GM21367 (cell line): ENCODE data around the gene ZFYVE16.
A peak's percentile ranks its signal among the peaks of the same experiment; 100 is the strongest.
"Not testable (repeated sequence)": the region's sequence is repeated elsewhere in the genome, so short reads cannot be mapped to it uniquely, and the experiment has no call there.

Experiments
- ATAC-seq: cut with Tn5 transposase; IDR thresholded peaks from one replicate; pipeline ENCODE4 v1.9.1; 2021; ENCODE audit not compliant: unreplicated experiment

The ZFYVE16 gene

DNA sequence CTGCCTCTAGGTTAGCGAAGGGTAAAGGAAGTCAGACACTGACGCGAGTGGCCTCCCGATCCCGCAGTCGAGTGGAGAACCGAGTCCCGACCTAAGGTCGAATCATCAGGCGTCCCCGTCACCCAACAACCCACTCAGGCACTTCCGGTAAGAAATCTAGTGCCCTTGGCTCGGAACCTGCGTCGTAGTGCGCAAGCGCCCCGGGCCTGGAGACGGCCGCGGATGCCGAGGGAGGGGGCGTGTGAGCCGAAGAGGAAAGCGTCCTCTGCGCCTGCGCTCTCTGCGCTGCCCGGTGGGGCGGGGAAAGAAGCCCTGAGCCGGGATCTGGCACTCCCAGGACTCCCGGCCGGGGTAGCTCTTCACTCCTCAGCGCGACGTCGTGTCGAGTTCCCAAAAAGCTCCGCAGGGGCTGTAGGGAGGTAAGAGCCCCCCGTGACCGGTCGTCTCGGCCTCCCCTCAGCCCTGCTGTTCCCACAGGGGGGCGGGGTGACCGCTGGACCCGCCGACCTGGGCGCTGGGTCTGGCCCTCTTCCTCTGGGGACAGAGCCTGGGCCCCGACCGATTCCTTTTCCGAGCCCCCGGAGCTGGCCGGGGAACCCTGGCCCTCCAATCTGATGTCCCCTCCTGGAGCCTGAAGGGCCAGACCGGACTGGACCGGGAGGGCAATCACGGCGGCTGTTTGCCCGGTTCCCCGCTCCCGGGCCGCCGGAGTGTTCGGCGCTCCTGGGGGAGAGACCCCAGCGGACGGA is at the start of gene ZFYVE16:
TSS of gene ZFYVE16 (plus strand) at position 330 of the 749 bp plus-strand sequence. CDS start 26,084 bp downstream, outside the sequence.
- peak; percentile 83 for ATAC-seq

DNA sequence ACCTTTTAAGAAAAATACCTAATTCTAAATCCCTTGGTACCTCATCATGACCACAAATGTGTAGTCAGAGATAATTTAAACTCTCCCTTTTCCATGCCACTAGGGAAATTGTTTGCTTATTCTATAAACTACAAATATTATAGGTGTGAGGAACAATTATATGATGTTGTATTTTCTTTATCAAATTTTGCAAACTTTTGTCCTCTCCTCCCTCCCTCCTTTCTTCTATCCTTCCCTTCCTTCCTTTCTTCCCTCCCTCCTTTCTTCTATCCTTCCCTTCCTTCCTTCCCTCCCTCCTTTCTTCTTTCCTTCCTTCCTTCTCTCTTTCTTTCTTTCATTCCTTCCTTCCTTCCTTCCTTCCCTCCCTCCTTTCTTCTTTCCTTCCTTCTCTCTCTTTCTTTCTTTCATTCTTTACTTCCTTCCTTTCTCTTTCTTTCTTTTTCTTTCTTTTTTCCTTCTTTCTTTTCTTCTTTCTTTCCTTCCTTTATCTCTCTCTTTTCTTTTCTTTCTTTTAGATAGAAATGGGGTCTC is 46.9 kb upstream of the ZFYVE16 start:
- ATAC-seq: no peak

DNA sequence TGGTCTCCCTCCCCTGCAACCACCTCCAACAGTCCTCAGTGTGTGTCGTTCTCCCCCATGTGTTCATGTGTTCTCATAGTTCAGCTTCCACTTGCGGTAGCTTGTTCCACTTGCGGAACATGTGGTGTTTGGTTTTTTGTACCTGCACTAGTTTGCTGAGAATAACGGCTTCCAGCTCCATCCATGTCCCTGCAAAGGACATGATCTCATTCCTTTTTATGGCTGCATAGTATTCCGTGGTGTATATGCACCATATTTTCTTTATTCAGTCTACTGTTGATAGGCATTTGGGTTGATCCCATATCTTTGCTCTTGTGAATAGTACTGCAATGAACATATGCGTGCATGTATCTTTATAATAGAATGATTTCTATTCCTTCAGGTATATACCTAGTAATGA is 43.0 kb upstream of the ZFYVE16 start:
- no peak for ATAC-seq

- ATAC-seq: no peak
Observed at GRCh38 chr5:80368661-80369480, 39.0 kb upstream of the ZFYVE16 start.

DNA sequence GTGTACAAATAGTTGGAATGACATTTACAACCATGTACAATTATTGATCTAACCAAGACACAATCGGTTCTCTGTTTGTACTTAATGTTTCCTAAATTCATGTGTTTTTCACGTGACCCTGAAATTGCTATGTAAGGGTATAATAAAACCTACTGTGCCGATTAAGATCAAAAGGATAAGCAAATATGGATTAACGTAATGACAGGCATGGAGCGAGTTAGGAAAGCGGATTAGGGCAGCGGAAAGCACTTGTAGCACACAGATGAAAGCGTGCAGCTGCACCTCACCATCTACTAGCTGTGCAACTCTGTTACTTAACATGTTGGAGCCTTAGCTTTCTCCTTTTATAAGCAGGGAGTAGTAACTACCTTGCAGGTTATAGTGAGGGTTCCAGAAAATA is 38.3 kb upstream of the ZFYVE16 start:
- ATAC-seq: no peak

- no peak for ATAC-seq
Observed at GRCh38 chr5:80370390-80370789, 37.5 kb upstream of the ZFYVE16 start.

DNA sequence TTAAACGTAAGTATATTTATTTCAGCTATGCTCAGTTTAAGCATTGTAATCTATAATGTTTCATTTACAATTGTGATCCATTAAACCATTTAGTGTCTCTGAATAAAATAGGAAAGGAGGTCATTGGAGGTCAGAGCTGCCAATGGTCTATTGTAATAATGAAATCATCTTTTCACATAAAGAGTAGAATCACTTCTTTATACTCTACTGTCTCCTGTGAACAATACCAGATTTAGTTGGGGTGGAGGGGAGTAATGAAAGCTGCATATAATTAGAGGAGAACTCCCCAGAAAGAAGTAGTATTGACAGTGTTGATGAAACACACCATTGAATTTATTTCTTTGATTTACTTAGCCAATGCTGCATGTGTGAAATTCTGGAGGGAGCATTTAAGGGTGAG is 35.1 kb upstream of the ZFYVE16 start:
- no peak for ATAC-seq

GRCh38 chr5:80374188-80374587 is 33.7 kb upstream of the ZFYVE16 start:
- ATAC-seq: no peak

- ATAC-seq: no peak
Observed at GRCh38 chr5:80376557-80376956, 31.3 kb upstream of the ZFYVE16 start.

DNA sequence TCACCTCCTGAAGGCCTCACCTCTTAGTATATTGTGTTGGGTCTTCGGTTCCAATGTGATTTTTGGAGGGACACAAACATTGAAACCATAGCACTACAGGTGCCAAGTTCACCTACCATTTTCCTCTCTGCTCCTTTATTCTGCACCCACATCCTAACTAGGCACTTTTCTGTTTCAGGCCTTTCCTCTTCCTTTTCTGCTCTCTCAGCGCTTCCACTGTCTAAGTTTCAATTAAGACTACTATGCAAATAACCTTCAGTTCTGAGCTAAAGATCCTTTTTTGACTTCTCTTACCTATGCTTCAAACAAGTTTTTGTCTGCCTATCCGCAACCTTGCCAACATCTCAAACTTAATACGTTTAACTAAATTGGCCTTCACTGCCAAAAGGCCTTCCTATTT is 25.4 kb upstream of the ZFYVE16 start:
- no peak for ATAC-seq

- ATAC-seq: no peak
Observed at GRCh38 chr5:80387063-80387768, 20.6 kb upstream of the ZFYVE16 start.

- no peak for ATAC-seq
Observed at GRCh38 chr5:80389580-80389979, 18.3 kb upstream of the ZFYVE16 start.

GRCh38 chr5:80390413-80390812 is 17.5 kb upstream of the ZFYVE16 start:
- ATAC-seq: not testable (repeated sequence)

- ATAC-seq: not testable (repeated sequence)
Observed at GRCh38 chr5:80391267-80391666, 16.6 kb upstream of the ZFYVE16 start.

- peak; percentile 81 for ATAC-seq
Observed at GRCh38 chr5:80399526-80400239, 8.2 kb upstream of the ZFYVE16 start.

DNA sequence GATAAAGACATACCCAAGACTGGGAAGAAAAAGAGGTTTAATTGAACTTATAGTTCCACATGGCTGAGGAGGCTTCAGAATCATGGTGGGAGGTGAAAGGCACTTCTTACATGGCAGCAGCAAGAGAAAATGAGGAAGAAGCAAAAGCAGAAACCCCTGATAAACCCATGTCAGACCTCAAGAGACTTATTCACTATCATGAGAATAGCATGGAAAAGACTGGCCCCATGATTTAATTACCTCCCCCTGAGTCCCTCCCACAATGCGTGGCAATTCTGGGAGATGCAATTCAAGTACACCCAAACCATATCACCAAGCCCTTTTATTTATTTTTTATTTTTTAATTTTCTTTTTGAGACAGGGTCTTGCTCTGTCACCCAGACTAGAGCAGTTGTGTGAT is 7.5 kb upstream of the ZFYVE16 start:
- ATAC-seq: not testable (repeated sequence)

DNA sequence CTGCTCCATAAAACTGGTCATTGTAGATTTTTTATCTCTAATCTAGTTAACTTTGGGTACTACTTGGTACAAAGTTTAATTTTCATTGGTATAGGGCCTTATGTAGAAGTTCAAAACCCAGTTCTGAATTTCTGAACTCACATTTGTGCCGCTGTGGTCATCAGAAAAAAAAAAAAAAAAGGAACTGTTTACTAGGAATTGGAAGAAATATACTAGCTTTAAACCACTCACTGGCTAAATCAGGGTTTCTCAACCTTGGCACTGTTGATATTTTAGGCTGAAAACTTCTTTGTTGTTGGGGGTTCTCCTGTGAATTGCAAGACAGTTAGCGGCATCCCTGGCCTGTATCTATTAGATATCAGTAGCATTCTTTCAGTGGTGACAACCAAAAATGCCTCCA is 4.1 kb upstream of the ZFYVE16 start:
- no peak for ATAC-seq

- no peak for ATAC-seq
Observed at GRCh38 chr5:80406980-80407734, 707 bp upstream of the ZFYVE16 start.

- no peak for ATAC-seq
Observed at GRCh38 chr5:80408484-80409366, 861 bp downstream of the ZFYVE16 start.
